T1000 (cell line): ENCODE results near the gene FAM78A.
A peak's percentile ranks its signal among the peaks of the same experiment; 100 is the strongest.

ENCODE experiments used
- DNase-seq: peaks from one replicate; lab custom pipeline; 2025; ENCODE audit warnings: mixed read lengths; lab: John Stamatoyannopoulos, UW

FAM78A gene

DNA sequence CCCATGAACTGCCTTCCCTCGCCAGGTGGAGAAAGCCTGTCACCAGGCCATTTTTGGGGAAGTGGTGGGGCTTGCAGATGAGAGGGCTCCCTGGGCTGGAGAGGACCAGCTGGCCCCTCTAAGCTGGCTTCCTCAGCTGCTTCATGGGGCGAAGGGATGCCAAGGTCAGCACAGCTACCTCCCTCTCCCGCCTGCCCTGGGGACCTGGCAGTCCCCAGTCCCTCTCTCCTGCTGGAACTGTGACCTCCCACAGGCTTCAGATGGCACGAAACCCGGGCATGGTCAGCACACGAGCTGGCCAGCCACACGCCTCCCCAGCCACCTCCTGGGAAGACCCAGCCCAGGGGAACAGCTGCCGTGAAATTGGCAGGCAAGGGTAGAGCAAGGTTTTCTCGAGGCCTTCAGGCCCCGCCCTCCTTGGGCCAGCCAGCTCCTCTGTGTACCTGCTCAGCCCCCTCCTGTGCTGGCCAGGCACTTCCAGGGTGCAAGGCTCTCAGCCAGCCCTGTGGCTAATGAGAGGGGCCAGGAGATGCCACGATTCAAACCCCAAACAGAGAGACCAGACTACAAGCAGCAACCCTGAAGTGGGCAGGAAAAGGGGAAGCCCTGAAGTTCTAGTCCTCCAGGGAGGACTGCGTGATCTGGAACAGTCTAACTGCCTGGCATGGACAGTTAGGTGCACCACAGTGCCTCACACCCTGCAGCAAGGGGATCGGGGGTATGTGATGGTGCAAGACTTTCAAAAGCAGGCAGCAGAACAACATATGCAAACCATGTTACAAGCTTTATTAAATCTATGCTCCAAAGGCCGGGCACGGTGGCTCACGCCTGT, 26.1 kb upstream of the FAM78A start:
- no peak for DNase-seq

DNA sequence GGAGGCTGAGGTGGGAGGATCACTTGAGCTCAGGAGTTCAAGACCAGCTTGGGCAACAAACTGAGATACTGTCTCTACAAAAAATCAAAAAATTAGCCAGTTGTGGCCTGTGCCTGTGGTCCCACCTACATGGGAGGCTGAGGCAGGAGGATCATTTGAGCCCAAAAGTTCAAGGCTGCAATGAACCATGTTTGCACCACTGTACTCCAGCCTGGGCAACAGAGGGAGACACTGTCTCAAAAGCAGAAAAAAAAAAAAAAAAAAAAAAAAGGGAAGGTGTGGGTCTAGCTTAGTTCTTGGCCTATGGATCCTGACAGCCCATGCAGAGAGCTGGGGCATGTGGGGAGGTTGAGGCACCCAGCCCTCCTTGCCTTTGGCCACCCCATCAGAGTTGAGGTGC, 24.1 kb upstream of the FAM78A start:
- DNase-seq = no peak

DNA sequence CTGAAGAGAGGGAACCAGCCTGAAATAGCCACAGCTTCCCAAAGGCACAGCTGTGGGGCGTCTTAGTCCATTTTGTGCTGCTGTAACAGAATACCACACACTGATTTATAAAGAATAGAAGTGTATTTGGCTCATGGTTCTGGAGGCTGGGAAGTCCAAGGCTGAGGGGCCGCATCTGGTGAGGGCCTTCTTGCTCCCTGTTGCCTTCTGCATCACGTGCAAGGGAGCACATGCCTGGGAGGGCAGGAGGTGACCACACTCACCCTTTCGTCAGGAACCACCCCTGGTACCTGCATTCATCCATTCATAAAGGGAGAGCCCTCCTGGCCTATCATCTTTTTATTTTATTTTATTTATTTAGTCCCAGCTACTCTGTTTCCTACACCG, 23.6 kb upstream of the FAM78A start:
- DNase-seq = no peak

DNA sequence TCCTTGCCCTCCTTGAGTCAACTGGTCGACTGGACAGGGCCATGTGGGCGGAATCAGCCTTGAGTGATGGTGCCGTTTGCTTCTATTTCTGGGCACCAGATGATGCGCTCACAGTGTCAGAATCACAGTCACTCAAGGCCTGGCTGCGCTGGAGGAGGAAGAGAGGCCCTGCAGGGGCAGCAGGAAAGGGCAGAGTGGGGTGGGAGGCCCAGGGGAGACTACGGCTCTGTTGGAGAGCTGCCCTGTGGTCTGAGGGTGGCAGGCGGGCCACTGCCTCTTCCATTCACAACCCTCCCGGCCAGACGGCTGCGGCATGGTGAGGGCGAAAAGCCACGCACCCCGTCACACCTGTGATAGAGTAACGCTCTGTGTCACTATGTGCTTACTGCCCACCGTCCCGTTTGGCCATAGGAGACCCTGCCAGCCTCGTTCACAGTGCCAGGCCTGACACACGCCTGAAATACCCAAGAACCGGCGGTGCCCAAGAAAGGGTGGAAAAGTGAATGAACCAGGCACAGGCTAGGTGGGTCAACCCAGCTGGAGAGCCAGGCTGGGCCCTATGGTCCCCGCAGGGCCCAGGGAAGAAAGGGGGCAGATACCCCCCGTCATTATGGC, 23.1 kb upstream of the FAM78A start:
- DNase-seq = no peak

DNA sequence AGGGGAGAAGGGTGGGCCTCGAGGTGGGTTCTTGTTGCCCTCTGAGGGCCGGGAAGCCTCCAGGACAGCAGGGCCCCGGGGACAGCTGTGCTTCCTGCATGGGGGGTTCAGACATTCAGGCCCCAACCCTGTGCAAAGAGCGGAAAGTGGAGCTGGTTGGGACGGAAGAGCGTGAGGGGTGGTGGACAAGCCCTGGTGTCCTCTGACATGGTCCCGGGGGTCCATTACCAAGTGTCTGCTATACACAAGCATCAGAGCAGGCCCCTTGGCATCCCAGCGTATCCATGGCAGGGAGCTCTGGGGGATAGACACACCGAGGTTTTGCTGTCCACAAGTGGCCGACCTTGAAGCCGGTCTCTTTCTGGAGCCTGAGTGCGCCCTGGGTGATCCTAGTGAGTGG, 22.5 kb upstream of the FAM78A start:
- DNase-seq = no peak

DNA sequence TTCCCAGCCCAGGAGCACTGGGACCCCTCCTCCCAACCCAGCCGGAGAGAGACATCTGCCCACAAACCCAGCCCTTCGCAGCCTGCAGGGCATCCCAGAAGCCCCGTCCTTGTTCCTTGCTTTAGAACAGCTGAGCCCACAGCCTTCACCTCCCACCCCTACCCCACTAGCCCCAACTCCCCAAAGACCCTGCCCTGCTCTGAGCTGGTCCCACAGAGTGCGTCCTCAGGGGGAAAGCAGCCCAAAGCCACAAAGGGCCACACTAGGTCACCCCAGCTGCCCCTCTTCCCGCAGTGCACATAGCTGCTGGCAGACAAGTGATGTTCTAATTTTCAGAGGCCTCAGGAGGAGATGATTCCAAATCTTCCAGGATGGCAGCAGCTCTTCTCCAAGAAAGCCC, 22.0 kb upstream of the FAM78A start:
- no peak for DNase-seq

DNA sequence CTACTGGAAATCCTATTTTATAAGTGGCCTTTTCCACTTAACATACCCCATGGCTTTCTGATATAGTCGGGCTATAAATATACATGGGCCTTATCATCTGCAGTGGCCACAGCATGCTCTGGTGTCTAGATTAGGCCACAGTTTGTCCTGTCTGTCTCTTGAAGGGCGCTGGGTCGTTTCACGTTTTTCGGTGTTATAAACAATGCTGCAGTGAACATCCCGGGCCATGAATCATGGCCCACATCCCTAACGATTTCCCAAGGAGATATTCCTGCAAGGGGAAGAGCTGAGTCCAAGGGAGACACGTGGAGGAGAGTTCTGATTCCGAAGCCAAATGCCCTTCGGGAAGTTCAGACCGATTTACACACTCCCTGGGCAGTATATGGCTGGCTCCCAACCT, 21.6 kb upstream of the FAM78A start:
- DNase-seq = no peak

DNA sequence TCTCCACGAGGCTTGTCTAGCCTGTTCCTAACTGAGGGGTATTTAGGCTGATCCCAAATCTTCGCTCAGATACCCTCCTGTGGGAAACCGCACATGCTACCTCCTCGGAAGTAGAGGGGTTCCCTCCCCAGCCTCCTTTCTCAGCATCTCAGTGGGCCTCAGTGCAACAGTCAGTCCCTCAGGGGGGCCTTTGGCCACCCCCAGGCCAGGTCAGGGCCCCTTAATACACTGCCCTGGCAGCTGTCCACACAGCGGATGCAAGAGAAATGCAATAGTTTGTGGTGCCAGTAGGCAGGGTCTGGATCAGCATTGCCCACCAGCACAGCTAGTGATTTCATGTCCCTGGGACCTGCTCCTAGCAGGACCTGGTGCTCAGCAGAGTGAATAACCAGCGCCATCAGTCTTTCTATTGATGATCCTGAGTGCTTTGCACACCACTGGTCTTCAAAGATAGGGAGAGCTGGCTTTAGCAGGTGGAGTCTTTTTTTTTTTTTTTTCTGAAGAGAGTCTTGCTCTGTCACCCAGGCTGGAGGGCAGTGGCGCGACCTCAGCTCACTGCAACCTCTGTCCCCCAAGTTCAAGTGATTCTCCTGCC, 20.7 kb upstream of the FAM78A start:
- no peak for DNase-seq

DNA sequence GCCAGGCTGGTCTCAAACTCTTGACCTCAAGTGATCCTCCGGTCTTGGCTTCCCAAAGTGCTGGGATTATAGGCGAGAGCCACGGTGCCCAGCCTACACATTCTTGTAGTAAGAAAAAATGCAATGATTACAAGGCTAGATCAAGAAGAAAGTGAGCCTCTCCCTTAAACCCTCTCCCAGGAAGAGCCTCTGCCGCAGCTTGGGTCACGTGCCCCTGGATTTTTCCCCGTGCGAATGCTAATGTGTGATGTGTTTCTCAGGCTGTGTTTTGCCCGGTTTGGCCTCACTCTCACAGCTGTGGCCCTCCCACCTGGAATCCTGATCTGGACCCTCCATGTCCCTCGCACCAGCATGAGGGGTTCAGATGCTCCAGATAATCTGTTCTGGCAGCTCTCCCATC, 20.1 kb upstream of the FAM78A start:
- no peak for DNase-seq

DNA sequence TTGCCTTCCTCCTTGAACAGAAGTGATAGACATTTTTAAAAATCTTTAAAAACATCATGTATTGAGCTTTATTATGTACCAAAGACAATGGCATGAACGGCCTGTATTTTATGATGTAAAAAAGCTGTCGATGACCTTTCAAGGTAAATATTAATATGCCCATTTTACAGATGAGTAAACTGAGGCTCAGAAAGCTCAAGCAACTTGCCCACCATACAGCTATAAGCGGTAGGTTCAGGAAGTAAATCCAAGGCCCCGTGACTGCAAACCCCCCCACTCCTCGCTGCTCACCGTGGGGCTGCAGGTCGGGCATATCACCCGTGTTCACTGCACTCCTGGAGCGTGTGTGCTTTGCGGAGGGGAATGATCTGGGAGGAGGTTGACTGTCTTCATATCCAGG, 16.6 kb upstream of the FAM78A start:
- no peak for DNase-seq

DNA sequence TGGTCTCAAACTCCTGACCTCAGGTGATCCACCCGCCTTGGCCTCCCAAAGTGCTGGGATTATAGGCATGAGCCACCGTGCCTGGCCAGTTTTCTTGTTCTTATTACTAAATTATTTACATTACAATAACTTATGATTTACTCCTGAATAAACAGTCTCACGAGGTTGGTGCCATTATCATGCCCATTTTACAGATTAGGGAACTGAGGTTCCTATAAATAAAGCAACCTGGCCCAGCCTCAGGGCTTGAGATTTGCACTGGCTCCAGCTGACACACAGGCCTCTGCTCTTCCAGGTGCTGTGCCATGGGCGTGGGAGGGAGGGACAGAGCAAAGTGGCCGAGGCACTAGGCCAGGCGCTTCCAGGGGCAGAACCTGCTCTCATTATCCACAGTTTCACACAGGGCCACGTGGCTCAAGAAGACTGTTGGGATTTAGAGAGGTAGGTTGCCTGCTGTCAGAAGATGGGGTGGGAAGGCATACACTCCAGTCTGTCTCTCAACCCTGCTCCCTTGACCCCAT, 15.5 kb upstream of the FAM78A start:
- DNase-seq = no peak

DNA sequence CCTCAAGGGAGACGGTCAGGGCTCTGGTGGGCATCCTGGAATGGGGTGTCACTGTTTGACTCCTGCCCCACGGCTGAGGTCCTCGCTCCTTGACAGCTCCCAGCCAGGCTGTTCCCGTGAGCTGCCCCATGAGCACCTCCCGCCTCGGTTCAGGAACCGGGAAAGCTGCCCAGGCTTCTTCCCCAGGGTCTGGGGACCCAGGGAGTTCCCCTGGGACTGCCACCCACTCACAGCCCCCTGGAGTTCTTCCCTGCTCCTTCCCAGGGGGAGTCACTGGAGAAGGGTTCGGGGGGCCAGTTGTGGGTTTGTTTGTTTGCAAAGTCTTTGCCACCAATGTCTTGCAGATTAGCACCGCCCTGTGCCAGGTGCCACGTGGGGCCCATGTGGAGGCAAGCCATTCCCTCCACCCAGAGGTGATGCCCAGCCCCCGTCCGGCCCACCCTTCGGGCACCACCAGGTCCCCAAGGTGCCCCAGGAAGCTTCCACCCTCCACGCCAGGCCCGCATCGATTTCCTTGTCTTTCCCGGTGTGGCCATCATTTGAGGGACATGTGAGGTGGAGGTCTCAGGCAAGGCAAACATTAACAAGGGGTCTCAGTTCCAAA, 14.6 kb upstream of the FAM78A start:
- DNase-seq = no peak

DNA sequence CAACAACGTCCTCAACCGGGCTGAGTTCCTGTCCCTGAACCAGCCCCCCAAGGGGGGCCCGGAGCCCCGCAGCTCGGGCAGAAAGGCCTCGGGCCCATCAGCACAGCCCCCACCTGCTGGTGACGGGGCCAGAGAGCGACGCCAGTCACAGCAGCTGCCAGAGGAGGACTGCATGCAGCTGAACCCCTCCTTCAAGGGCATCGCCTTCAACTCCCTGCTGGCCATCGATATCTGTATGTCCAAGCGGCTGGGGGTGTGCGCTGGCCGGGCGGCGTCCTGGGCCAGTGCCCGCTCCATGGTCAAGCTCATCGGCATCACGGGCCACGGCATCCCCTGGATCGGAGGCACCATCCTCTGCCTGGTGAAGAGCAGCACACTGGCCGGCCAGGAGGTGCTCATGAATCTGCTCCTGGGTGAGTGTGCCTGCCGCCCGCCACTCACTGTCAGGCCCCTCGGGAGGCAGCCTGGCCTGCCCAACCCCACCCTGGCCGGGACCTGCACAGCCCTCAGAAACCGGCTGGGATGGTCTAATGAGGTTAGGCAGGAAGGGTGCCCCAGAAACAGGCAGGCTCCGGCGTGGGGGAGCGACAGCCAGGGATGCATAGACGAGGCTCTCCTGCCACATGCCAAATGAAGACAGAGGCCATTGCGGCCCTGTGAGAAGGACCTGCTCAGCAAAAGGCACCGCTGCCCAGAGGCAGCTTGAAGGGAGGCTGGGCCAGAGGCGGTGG, 13.9 kb upstream of the FAM78A start:
- DNase-seq = no peak

DNA sequence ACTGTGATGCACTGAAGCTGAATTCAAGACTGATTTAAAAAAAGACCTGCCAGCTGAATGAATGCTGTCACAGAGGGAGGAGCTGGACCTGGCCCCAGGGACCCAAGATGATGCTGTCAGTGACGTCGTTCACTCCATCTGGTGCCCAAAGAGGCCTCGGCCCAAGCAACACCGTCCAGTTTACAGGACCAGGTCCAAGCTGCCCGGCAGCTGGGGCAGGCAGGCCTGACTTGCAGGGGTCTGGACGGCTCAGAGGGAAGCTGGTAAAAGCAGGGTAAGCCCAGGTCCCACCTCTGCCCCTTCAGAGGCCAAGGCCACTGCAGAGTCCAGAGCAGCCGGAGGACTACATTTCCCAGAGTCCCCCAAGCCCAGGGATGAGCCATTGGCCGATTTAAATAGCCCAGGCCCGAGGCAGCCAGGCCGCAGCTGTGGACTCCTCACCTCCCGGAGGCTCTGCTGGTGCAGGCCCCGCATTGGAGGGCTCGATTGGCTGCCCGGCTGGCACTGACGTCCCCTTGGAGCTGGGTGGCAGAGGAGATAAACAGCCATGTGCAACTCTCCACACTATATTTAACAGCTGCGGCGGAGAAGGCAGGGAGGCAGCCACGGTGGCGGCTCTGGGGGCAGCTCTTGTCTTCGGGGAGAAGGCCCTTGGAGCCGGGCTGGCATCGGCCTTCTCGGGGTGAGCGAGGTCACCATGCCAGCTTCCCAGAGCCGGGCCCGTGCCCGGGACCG, 13.2 kb upstream of the FAM78A start, which contains the start of gene PLPP7:
PLPP7 (plus strand) TSS at position 423 of the 735 bp plus-strand sequence; CDS start at position 698, 275 bp downstream.
- DNase-seq = peak; percentile 33

DNA sequence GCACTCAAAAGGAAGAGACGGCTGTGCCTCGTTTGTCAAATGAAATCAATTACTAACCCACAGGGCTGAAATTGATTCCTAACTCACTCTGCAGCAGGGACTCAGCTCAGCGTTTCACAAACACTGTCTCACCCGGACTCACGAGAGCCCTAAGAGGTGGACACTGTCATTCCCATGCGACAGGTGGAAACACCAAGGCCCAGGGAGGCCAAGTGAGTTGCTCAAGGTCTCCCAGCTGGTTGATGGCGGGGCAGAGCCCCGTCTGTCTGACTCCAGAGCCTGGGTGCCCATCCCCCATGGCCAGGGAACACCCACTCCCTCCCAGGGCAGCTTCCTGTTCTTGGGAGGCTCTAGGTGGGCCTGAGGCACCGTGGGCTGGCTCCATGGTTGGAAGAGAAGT, 11.9 kb upstream of the FAM78A start:
- no peak for DNase-seq

DNA sequence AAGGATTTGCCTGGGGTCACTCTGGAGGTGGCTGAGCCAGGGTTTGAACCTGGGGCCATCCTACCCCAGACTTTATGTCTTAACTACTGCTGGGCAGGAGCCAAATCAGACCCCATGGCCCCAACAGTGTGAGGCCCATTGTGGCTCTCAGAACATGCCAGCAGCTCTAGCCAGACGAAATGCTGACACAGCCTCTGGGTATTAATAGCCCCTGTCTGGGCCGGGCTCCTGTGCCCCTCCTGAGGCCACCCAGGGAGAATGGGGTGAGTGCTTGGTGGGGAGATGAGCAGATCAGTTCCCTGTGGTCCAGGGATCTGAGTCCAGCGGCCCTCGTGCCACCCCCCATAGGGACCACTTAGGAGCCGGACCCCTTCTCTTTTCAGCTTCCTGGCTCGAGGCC, 11.0 kb upstream of the FAM78A start:
- DNase-seq = no peak

DNA sequence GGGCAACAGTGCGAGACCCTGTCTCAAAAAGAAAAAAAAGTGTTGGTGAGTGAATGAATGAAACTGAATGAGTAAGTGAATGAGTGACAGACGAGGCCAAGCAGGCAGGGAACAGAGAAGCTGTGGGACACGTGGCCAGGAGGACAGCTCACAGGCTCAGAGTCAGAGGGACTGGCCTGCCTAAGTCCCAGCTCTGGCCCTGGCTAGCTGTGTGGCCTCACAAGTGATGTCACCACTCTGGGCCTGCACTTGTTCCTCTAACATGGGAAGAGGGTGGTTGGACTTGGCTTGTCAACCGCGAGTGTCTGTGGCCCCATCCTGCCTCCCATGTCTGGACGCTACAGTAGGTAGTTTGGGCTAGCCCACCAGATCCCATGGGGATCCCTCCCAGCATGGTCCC, 8.5 kb upstream of the FAM78A start:
- DNase-seq = no peak

DNA sequence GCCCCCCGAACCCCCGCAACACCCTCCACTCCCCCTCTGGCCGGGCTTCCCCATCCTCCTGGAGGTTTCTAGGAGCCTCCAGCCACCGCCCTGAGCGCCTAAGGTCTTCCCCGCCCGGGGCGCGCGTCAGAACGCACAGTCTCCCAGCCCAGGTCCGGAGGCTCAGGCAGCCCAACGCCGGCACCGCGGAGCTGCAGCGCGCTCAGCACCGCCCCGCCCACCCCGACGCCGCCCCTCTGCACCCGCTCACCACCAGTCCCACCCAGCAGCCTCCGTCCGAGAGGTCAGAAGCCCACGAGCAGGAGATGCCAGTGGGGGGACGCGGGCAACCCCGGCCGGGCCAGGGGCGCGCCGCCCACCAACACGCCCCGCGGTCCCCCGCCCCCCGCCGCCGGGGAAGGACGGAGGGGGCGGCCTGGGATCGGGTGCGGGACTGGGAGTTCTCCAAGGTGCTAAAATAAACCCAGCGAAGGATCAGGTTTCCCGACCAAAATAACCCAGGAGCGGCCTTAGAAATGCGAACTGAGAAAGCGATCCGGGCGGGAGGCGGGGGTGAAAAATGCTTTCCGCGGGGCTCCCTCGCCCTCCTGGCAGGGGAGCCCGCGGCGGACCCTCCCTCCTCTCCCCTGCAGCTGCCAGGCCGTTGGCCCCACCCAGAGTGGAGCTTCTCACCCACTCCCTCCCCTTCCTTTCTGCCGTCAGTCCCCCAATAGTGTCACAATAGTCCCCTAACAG, 6.5 kb upstream of the FAM78A start:
- no peak for DNase-seq

DNA sequence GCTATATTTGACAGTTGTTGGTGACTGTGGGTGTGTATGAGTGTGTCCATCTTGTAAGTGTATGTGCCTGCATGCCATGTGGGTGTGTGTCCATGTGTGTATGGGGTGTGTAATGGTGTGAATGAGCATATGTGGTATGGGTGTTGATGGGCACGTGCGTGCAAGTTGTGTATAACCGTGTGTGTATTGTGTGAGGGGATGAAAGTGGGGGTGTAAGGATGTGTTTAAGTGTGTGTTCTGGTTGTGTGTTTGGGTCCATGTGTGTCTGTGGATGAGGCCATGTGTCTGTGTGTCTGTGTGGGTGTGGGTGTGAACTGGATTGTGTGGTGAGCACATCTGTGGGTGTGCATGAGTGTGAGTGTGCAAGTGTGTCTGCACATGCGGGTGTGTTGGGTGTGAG, 5.9 kb upstream of the FAM78A start:
- no peak for DNase-seq

DNA sequence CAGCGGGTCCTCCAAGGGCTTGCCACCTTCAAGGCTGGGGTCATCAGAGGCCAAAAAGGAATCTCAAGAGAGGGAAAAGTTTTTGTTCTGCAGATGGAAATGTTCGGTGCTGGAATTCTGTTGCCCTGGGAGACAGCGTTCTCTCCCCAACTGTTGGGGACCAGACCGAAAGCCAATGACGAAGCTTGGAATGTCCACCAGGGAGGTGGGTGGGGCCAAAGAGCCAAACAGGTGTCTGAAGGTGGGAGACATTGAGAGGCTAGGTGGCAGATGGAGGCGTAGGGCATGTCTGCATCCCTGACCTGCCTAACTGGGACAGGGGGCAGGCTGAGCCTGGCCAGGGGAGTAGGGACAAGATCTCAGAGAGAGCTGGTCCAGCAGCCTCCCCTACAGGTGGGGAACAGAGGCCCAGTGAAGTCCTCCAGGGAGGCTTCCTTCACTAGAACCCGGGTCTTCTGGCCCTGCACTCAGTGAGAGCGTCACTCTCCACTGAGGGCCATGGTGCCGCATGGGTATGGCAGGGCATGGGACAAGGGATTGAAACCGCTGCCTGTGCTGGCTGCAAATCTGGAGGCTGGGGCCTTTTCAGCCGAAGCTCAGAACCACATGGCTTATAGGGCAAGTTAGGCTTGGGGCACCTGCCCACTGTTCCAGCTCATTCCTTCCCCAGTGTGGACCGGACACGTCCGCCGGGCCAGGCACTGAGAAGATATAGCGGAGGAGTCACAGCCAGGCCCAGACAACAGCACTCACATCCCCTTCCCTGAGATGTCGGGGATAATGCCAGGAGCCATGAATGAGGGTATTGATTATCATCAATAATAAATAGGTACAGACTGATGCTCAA, 5.0 kb upstream of the FAM78A start:
- no peak for DNase-seq
